Nephron progenitor cell (in vitro differentiated cells): ENCODE measurements around the gene C1orf50.

Experiments used
- DNase-seq: peaks from one replicate; pipeline ENCODE4 v3.0.0; 2021
- H3K27ac Mint-ChIP-seq: 2 replicates; pipeline ENCODE4 v1.8.0; 2021; ENCODE audit warnings: mild to moderate bottlenecking, moderate library complexity, mixed read lengths
- H3K27me3 Mint-ChIP-seq: 2 replicates; pipeline ENCODE4 v1.8.0; 2021; ENCODE audit warnings: mild to moderate bottlenecking, low read depth, mixed read lengths; ENCODE audit not compliant: poor library complexity
- H3K36me3 Mint-ChIP-seq: 2 replicates; pipeline ENCODE4 v1.8.0; 2021; ENCODE audit warnings: low read depth, mixed read lengths
- H3K4me1 Mint-ChIP-seq: 2 replicates; pipeline ENCODE4 v1.8.0; 2021; ENCODE audit warnings: mixed read lengths
- H3K4me3 Mint-ChIP-seq: 2 replicates; pipeline ENCODE4 v1.8.0; 2021; ENCODE audit warnings: mild to moderate bottlenecking, moderate library complexity, mixed read lengths
- H3K9me3 Mint-ChIP-seq: 2 replicates; pipeline ENCODE4 v1.8.0; 2021; ENCODE audit warnings: mild to moderate bottlenecking, moderate library complexity, mixed read lengths
- CTCF ChIP-seq: fragments of 200-600 bp; sonication (generic); IDR thresholded peaks from 2 replicates; pipeline ENCODE4 v1.5.0; 2021; ENCODE audit warnings: antibody characterized with exemption

Gene C1orf50

GRCh38 chr1:42780176-42780575 is 13.1 kb downstream of the C1orf50 start:
- H3K4me3 Mint-ChIP-seq, result no peak overlapping the region
- peaks cover 4% of the 10 kb centered on the region for H3K4me1 Mint-ChIP-seq
- TF ChIP-seq CTCF, result no peak
- no peaks in the 10 kb centered on the region for H3K9me3 Mint-ChIP-seq
- H3K27ac Mint-ChIP-seq, result no peak overlapping the region
- H3K36me3 Mint-ChIP-seq, result peaks cover 79% of the 10 kb centered on the region
- DNase-seq, result no peak
- H3K27me3 Mint-ChIP-seq, result no peaks in the 10 kb centered on the region

GRCh38 chr1:42783092-42783491 is 16.0 kb downstream of the C1orf50 start:
- Mint-ChIP-seq H3K9me3 (no peaks in the 10 kb centered on the region), H3K4me3 (no peak overlapping the region), H3K27ac (no peak overlapping the region), H3K4me1 (peaks cover 10% of the 10 kb centered on the region), H3K27me3 (no peaks in the 10 kb centered on the region), H3K36me3 (peaks cover 54% of the 10 kb centered on the region)
- no peak for DNase-seq
- TF ChIP-seq CTCF, result no peak

- Mint-ChIP-seq H3K27ac (peak overlapping the region; percentile 83), H3K36me3 (peaks cover 44% of the 10 kb centered on the region), H3K27me3 (no peaks in the 10 kb centered on the region), H3K4me1 (peaks cover 10% of the 10 kb centered on the region), H3K4me3 (no peak overlapping the region), H3K9me3 (no peaks in the 10 kb centered on the region)
- no peak for DNase-seq
- no peak for TF ChIP-seq CTCF
These were observed 17.5 kb downstream of the C1orf50 start for GRCh38 chr1:42784547-42784945.

GRCh38 chr1:42784946-42785693 is 18.1 kb downstream of the C1orf50 start, which contains the start of gene TMEM269:
TSS of gene TMEM269 (plus strand) at chr1:42784991. CDS start at chr1:42789894, 4,903 bp downstream.
- Mint-ChIP-seq H3K27me3 (no peaks in the 10 kb centered on the region), H3K4me1 (peaks cover 10% of the 10 kb centered on the region), H3K36me3 (peaks cover 38% of the 10 kb centered on the region), H3K27ac (peak within 1 kb of the TSS; percentile 86), H3K9me3 (no peaks in the 10 kb centered on the region), H3K4me3 (no peak within 1 kb of the TSS)
- TF ChIP-seq CTCF, result no peak
- no peak for DNase-seq

- peaks cover 28% of the 10 kb centered on the region for H3K36me3 Mint-ChIP-seq
- peaks cover 10% of the 10 kb centered on the region for H3K4me1 Mint-ChIP-seq
- H3K4me3 Mint-ChIP-seq, result no peak overlapping the region
- H3K9me3 Mint-ChIP-seq, result no peaks in the 10 kb centered on the region
- TF ChIP-seq CTCF, result no peak
- no peak for DNase-seq
- no peaks in the 10 kb centered on the region for H3K27me3 Mint-ChIP-seq
- H3K27ac Mint-ChIP-seq, result peak overlapping the region; percentile 86
These were observed 19.0 kb downstream of the C1orf50 start for GRCh38 chr1:42786097-42786496.

DNA sequence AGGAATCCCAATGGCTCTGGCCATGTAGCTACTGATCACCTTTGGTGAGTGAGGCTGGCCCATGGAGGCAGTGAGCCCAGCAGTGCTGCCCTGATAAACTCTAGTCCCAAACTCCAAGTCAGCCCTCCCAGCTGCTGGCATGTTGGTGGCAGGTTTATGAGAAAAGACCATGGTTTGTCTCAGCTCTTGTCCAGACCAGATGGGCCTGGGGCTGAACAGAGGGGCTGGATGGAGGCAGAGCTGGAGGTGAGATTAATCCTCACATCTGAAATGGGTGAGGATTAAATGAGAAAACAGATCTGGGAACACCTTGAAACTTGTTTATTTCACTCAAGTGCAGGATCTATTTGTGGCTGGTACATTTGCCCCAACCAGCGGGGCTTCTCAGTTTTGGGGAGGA is 21.0 kb downstream of the C1orf50 start:
- Mint-ChIP-seq H3K4me1 (peaks cover 10% of the 10 kb centered on the region), H3K4me3 (no peak overlapping the region), H3K27me3 (no peaks in the 10 kb centered on the region), H3K9me3 (no peaks in the 10 kb centered on the region), H3K27ac (peak overlapping the region; percentile 45), H3K36me3 (peaks cover 17% of the 10 kb centered on the region)
- TF ChIP-seq CTCF, result no peak
- DNase-seq, result no peak
